ENCODE measurements around the gene B4GALT3. TPM values are rescaled to one million over a fixed set of nuclear protein-coding genes. Genes with fewer than 3 reads are reported as not detected.

B4GALT3 gene
- total RNA-seq, 1 experiment from 2014 or later, result 29.0 TPM

DNA sequence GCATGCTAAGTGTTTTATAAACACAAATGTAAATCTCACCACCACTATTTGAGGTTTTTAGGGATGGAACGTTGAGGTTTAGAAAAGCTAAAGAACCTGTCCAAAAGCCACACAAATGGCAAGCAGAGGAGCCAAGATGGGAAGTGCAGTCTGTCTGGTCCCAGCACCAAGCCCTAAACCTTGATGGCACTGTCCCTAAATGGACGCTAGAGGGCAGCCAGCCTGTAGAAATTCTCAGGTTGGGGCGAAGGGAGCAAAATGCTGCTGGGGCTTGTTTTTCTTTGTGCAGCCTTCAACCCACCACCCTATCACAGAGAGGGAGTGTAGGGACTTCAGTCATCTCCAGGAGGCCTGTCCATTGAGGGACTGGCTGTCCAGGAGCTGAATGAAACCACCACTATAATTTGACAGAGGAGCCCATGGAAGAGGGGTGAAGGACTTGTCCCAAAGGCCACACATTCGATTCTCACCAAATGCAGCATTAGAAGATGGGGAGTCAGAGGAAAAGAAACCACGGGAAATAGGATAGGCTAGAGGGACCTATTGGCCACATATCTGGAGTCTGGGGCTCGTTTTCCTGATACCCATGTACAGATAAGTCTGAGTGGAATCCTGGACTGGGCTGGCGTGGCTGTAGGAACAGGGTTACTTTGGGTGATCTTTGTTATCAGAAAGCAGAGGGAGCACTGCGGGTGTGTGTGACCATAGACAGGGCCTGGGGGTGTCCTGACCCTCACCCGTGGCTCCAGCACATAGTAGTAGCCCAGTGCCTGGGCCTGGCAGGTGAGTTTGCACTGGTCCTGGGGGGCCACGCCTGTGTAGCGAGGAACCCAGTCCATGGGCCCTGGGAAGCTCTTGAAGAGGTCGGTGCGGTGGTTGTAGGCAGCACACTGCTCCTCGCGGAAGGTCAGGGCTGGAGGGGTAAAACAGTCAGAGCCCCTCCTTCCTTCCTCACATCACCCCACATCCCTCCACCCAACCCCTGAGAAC, 15.5 kb upstream of the B4GALT3 start:
- peak; percentile 46 for DNase-seq (ENCODE audit: low read depth)
- in situ Hi-C loops (cut with HindIII; ENCODE audit: low pct_unique_long_range_greater_than_20kb, low sequenced_read_pairs), result no loop called here

DNA sequence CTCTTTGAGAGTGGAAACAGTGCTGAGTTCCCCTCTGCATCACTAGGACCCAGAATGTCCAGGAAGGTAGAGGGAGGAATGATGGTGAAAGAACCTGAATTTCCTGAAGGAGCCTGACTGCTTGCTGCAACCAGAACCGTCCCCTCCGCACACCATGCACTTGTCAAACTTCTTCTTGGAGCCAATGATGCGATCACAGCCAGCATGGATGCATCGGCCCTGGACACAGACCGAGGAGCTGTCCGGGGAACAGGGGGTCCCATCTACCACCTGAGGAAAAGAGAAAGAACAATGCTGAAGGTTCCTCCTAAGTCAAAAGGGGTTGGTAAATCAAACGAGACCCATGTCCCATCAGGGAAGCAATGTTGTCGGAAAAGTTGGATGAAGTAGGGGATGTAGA, 14.7 kb upstream of the B4GALT3 start:
- DNase-seq (ENCODE audit: low read depth), result no peak
- in situ Hi-C loops (cut with HindIII; ENCODE audit: low pct_unique_long_range_greater_than_20kb, low sequenced_read_pairs), result no loop called here

DNA sequence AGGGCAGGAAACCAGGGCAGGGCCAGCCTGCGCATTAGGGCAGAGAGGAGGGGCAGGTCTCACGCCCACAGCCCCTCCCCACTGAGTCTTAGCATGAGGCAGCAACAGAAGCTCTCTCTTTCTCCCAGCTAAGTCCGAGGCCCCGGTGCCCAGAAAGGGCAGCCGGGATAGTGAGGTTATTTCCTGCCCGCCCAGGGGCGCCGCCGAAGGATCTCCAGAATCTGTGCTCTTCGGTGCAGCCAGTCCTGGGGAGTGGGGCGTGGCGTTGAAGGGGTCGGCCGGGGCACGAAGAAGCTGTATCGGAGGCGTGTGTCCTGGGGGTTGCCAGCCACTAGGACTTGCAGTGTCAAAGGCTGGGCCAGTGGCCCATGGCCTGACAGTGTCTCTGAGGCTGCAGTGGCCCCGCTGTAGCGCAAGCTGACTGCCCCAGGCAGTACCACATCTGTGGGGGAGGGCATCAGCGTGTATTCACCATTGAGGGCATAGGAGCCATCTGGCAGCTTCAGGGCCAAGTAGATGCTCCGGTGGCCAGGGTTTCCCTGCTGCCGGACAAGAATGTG, 13.7 kb upstream of the B4GALT3 start:
- no peak for DNase-seq (ENCODE audit: low read depth)
- in situ Hi-C loops (cut with HindIII; ENCODE audit: low pct_unique_long_range_greater_than_20kb, low sequenced_read_pairs), result no loop called here

DNA sequence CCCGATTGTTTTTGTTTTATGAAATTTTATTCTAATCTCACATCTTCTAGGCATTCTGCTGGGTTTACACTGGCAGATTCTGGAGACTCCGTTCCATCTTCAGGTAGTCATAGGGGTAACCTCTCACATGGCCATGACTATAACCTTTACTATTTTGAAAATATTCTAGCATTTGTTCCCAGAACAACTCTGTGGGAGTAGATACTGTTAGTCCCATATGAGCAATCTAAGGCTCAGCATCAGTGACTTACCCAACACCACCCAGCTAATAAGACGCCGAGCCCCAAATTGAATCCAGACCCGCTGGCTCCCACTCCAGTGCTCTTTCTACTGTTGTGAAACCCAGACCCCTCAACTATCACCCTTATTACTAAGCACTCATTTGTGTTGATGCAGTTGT, 11.7 kb upstream of the B4GALT3 start:
- in situ Hi-C loops (cut with HindIII; ENCODE audit: low pct_unique_long_range_greater_than_20kb, low sequenced_read_pairs), result no loop called here
- no peak for DNase-seq (ENCODE audit: low read depth)

DNA sequence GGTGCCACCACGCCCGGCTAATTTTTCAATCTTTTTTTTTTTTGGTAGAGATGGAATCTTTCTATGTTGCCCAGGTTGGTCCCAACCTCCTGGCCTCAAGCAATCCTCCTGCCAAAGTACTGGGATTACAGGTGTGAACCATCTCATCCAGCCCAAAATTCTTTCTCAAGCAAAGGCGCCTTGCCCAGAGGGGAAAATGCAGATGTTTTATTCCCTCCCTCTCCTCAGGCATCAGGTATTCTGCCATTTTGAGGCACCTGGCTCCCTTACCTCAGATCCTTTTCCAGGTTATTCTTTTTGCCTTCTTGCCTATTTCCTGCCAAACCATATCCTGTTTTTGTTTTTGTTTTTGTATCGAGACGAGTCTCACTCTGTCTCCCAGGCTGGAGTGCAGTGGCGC, 11.1 kb upstream of the B4GALT3 start:
- no peak for DNase-seq (ENCODE audit: low read depth)

DNA sequence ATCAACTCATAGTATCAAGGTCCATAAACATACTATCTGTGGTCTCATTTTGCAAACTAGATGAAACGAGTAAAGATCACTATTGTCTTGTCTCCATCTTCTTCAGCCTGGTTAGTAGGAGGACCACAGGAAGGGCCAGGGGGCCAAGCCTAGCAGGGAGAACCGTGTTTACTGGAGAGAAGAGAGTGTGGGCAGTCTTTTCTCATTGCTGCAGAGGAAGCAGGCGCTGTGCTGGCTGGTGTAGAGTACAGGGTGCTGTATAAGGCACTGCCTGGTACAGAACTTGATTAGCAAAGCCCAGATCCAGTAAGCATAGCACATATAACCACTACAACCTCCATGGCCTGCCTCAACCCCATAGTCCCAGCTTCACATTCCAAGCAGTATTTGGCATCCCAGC, 10.0 kb upstream of the B4GALT3 start:
- in situ Hi-C loops (cut with HindIII; ENCODE audit: low pct_unique_long_range_greater_than_20kb, low sequenced_read_pairs), result no loop called here
- DNase-seq (ENCODE audit: low read depth), result no peak

More for the DNA sequence above, 11.1 kb upstream of the B4GALT3 start:
- in situ Hi-C loops (cut with HindIII; ENCODE audit: low pct_unique_long_range_greater_than_20kb, low sequenced_read_pairs), result no loop called here

DNA sequence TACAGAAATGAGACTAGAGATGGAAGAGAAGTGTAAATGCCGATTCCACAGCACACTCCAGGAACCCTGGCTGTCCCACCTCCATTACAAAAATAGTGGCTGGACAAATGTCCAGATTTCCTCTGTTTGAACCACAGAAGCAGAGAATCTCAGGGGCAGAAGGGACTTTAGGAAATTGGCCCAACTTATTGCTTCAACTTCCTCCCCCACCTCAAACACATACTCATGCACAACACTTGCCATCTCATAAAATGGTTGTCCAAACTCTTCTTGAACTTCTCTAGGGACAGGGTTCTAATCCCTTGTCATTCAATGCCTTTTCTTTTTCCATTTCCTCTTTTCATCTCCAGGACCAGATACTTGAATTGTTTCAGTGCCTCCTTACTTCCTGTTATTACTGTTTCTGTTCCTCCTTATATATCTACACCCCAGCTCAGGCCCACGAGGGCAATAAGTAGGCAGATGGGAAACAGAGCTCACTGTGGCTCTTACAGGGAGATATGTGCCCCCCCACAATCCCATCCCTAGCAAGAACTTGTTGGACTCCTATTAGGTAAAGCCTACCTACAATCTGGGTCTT, 8.5 kb upstream of the B4GALT3 start:
- in situ Hi-C loops (cut with HindIII; ENCODE audit: low pct_unique_long_range_greater_than_20kb, low sequenced_read_pairs), result no loop called here

DNA sequence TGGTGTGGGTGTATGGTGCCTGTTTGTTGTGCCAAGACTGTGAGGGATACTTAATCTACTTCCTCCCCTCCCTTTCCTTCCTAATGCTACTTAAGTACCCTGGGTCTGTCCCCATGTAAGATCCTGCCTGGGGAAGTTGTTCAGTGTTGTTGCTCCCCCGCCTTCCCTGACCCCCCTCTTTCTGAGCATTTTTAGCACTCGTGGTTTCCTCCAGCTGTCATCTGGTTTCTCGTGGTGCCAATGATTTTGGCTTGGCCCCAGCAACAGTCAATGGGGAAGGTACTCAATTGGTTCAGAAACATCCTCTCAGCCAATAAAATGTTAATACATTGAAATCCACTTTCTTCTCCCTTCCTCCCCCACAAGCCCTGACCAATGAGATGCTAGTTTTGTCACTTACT, 8.0 kb upstream of the B4GALT3 start:
- in situ Hi-C loops (cut with HindIII; ENCODE audit: low pct_unique_long_range_greater_than_20kb, low sequenced_read_pairs), result no loop called here
- no peak for DNase-seq (ENCODE audit: low read depth)

More for the DNA sequence above, 8.5 kb upstream of the B4GALT3 start:
- no peak for DNase-seq (ENCODE audit: low read depth)

DNA sequence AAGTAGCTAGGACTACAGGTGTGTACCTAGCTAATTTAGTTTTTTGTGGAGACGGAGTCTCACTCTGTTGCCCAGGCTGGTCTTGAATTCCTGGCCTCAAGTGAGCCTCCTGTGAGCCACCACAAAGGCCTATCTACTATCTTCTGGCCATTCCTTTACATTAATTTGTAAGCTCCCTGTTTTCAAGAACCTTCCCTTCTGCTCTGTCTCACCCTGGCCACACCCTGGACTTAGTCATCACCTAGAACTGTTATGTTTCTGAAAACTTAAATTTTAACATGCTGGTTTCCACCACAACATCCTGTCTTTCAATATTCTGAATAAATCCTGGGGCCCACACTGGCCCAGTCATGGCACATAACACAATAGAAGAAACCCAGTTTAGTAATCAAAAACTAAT, 4.9 kb upstream of the B4GALT3 start:
- no peak for DNase-seq (ENCODE audit: low read depth)
- in situ Hi-C loops (cut with HindIII; ENCODE audit: low pct_unique_long_range_greater_than_20kb, low sequenced_read_pairs), result no loop called here

DNA sequence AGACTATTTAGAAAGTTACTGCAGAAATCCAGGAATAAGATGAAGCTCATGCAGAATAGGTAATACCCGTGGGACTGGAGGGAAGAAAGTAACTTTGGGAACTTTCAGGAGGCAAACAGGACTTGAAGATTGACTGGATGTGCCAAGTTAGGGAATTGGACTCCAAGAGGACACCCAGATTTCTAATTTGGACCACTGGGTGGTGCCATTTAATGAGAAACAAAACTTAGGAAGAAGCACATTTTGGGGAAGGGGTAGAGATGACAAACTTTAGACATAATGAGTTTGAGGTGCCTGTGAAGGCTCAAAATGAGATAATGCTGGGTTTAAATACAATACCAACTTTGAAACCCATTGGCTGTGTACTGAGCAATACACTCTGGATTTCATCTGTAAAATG, 3.3 kb upstream of the B4GALT3 start:
- DNase-seq (ENCODE audit: low read depth), result no peak
- in situ Hi-C loops (cut with HindIII; ENCODE audit: low pct_unique_long_range_greater_than_20kb, low sequenced_read_pairs), result no loop called here

DNA sequence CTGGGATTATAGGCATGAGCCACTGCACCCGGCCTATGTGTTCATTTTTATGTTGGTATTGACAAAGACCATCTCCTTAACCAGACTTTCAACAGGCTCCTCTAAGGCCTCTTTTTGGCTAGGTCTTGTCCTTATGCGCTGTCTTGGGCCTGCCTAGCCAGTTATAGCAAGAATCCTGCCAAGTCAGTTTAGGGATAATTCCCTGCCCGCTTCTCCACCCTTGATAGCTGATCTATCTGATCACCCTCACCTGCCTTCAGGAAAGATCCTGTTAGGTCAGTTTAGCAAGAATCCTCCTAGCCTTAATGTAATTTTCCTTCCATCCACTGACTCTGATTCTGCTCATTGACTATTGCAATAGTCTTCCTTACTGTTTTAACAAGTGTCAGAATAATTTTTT, 2.4 kb upstream of the B4GALT3 start:
- no peak for DNase-seq (ENCODE audit: low read depth)
- in situ Hi-C loops (cut with HindIII; ENCODE audit: low pct_unique_long_range_greater_than_20kb, low sequenced_read_pairs), result no loop called here

DNA sequence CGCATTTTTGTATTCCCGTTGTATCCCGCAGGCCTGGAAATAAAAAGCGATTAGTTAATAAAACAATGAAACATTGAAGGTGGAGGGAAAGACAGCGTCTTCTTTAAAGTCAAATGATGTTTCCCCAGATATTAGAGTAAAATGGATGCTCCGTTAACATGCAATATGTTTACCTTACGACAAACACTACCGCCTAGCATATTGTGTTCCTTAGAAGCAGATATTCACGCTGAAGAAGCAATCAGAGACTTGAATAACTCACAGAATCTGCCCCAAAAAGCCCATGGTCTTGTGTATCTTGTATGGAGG, 583 bp upstream of the B4GALT3 start:
- no peak for DNase-seq (ENCODE audit: low read depth)
- in situ Hi-C loops (cut with HindIII; ENCODE audit: low pct_unique_long_range_greater_than_20kb, low sequenced_read_pairs), result no loop called here

DNA sequence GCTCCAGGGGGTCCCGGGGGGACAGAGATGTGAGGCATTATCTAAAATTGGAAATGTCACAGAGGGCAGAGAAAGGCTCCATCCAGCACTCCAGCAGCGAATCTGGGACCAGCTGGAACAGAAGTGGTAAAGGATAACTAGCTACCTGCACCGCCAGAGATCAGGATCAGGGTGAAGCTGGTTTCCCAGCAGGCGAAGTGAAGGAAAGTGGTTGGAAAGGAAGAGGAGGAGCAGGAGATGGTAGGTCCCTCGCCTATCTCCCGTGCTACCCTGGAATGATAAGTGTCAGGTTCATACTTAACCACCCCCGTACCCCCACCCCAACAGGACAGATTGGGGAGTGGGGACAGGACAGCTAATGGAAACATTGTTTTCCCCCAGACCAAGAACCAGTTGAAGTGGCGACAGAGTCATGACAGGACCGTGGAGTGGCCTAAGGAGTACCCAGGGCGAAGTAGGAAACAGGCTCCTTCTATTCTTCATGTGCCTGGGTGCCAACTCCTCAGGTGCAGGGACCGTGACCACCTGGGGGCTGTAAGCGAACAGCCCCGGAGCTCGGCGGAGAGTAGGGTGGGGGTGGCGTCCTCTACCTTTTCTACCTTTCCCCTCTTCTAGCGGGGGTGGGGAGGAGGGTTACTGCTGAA, 717 bp downstream of the B4GALT3 start:
- no peak for DNase-seq (ENCODE audit: low read depth)
- in situ Hi-C loops (cut with HindIII; ENCODE audit: low pct_unique_long_range_greater_than_20kb, low sequenced_read_pairs), result no loop called here

DNA sequence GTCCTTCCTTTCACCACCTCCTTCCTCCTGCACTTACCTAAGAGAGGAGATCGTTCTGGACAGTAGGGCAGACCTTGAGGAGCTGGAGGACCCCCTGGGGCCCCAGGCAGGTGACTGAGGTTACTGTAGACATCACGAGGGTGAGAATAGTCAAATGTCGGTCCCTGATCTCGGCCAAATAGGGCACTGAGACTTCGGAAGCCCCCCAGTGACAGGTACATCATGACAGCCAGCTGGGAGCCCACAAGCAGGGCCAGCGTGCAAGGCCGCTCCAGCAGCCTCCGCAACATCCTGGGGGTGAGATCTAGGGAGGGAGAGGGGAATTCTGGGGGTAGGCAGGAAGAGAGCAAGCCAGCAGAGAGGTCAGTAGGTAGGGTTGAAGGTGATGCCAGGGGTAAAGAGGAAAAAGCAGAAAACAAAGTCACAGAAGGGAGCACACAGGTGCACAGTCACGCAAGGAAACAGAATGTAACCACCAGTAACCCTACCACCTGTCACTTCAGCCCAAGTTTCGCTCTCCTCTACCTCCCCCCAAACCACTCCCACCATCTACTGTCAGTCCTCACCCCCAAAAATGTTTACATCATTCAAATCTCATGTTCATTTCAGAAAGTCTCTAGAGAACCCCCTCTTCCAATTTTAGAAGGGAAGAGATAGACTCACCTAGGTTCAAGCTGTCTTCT, 1.4 kb downstream of the B4GALT3 start:
- in situ Hi-C loops (cut with HindIII; ENCODE audit: low pct_unique_long_range_greater_than_20kb, low sequenced_read_pairs), result no loop called here
- no peak for DNase-seq (ENCODE audit: low read depth)

DNA sequence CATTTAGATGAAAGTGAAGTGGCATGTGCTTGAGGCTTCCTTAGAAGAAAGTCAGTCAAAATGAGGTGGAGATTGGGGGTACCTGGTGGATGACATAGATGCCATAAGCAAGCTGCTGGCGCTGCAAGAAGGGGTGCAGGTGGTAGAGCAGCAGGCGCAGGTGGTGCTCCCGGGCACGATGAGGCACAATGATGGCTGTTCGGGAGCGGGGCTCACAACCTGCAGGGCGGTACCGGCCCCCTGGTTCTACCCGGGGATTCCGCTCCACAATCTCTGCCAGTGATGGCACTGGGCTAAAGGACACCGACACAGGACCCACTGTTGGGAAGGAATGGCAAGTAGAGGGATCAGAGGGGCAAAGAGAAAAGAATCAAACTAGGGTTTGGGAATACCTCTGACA, 2.4 kb downstream of the B4GALT3 start:
- no peak for DNase-seq (ENCODE audit: low read depth)
- in situ Hi-C loops (cut with HindIII; ENCODE audit: low pct_unique_long_range_greater_than_20kb, low sequenced_read_pairs), result no loop called here

DNA sequence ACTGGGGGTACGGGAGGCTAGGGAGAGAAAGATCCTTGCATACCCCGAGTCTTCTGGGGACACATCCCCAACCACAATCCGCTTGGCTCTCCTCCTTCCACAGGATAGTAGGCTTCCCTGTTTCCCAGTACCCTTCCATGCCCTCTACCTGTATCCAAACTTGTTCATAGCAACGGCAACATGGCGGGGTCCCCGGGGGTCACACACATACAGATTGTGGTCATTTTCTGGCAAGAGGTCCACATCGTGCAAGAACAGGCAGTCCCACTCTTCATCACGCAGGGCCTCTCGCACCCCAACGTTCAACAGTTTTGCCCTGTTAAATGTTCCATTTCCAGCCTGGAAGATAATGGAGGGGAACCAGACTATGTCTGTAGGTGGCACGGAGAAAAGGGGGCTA, 3.6 kb downstream of the B4GALT3 start:
- DNase-seq (ENCODE audit: low read depth), result no peak
- in situ Hi-C loops (cut with HindIII; ENCODE audit: low pct_unique_long_range_greater_than_20kb, low sequenced_read_pairs), result no loop called here

DNA sequence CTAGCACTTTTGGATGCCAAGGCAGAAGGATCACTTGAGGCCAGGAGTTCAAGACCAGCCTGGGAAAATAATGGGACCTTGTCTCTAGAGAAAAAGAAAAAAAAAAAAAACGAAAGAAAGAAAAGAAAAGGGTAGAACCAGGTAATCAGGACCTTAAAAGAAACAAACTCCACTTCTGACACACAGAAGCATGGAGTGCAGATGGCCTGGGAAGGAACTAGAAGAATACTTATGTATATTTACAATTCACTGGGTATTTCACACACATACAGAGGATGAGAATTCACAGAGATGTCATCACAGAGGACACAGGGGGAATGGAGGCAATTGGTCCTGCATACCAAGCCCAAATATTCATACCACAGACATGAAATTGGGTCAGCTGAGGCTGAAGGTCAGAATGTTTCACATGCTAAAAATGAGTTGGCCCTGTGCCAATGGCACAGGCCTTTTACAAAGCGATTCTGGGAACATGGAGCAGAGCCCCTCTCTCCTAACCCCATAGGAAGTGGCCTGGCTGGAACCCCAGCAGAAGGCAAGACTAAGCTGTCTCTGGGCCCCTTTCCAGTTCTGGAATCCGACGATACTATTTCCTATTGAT, 4.4 kb downstream of the B4GALT3 start:
- in situ Hi-C loops (cut with HindIII; ENCODE audit: low pct_unique_long_range_greater_than_20kb, low sequenced_read_pairs), result no loop called here
- DNase-seq (ENCODE audit: low read depth), result no peak

DNA sequence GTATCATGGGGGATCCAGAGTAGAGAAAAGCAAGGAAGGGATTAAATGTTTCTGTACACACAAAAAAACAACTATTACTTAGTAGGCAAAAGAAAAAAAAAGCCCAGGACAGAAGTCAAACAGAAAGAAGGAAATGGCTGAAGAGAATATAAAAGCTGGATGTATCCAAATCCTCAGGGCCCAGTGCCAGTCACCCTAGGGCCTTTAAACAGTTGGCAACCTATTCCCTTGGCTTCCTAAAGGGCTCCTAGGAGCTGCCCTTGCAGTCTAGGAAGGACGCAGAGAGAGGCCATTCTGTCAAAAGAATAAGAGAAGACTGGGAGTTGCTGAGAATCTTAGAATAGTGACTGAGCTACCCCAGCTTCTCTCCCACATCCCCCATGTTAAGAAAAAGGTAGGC, 5.0 kb downstream of the B4GALT3 start:
- no peak for DNase-seq (ENCODE audit: low read depth)
- in situ Hi-C loops (cut with HindIII; ENCODE audit: low pct_unique_long_range_greater_than_20kb, low sequenced_read_pairs), result no loop called here
